DOHH2 (cell line): ENCODE data around the gene SSNA1.

ENCODE experiments used
- H3F3A ChIP-seq: fragments of 200-600 bp; sonication (generic), shearing (Covaris generic); 2 replicates; pipeline ENCODE4 v1.6.0; 2016; ENCODE audit warnings: antibody characterized with exemption, mild to moderate bottlenecking; ENCODE audit not compliant: control insufficient read depth, insufficient read depth
- H3K27ac ChIP-seq: fragments of 200-600 bp; sonication (generic); 2 replicates; pipeline ENCODE4 v1.5.1; 2014; ENCODE audit warnings: low read depth, mild to moderate bottlenecking, low read length, moderate library complexity
- H3K27me3 ChIP-seq: fragments of 200-600 bp; sonication (generic); 2 replicates; pipeline ENCODE4 v1.6.1; 2014; ENCODE audit warnings: mild to moderate bottlenecking, low read length, mixed read lengths; ENCODE audit not compliant: control insufficient read depth
- H3K36me3 ChIP-seq: fragments of 200-600 bp; sonication (generic); 2 replicates; pipeline ENCODE4 v1.6.1; 2014; ENCODE audit warnings: mild to moderate bottlenecking, low read length, moderate library complexity, mixed read lengths; ENCODE audit not compliant: control insufficient read depth
- H3K4me1 ChIP-seq: fragments of 200-600 bp; sonication (generic); 2 replicates; pipeline ENCODE4 v1.6.1; 2014; ENCODE audit warnings: mild to moderate bottlenecking, low read length, mixed read lengths; ENCODE audit not compliant: control insufficient read depth
- H3K4me2 ChIP-seq: fragments of 200-600 bp; sonication (generic); 2 replicates; pipeline ENCODE4 v1.6.0; 2014; ENCODE audit warnings: mild to moderate bottlenecking, low read length, moderate library complexity
- H3K4me3 ChIP-seq: fragments of 200-600 bp; sonication (generic); 2 replicates; pipeline ENCODE4 v1.5.1; 2014; ENCODE audit warnings: mild to moderate bottlenecking, low read length, mixed read lengths
- H3K79me2 ChIP-seq: fragments of 200-600 bp; sonication (generic); 2 replicates; pipeline ENCODE4 v1.6.1; 2014; ENCODE audit warnings: mild to moderate bottlenecking, low read length, mixed read lengths; ENCODE audit not compliant: control insufficient read depth
- H3K9me2 ChIP-seq: fragments of 200-600 bp; sonication (generic); replicated peaks from 2 replicates; pipeline ENCODE4 v1.6.1; 2014; ENCODE audit warnings: mild to moderate bottlenecking, low read length, mixed read lengths; ENCODE audit not compliant: control insufficient read depth
- H3K9me3 ChIP-seq: fragments of 200-600 bp; sonication (generic); 2 replicates; pipeline ENCODE4 v1.6.1; 2014; ENCODE audit warnings: antibody characterized with exemption, low read length, mixed read lengths; ENCODE audit not compliant: control insufficient read depth, insufficient read depth
- H4K20me1 ChIP-seq: fragments of 200-600 bp; sonication (generic); 2 replicates; pipeline ENCODE4 v1.6.0; 2014; ENCODE audit warnings: low read depth, mild to moderate bottlenecking, antibody characterized with exemption, low read length, moderate library complexity; ENCODE audit not compliant: control insufficient read depth, insufficient read depth
- CTCF ChIP-seq: fragments of 200-600 bp; sonication (generic); IDR thresholded peaks from one replicate; pipeline ENCODE4 v1.5.1; 2014; ENCODE audit warnings: antibody characterized with exemption, mild to moderate bottlenecking, low read depth, low read length; ENCODE audit not compliant: poor library complexity, severe bottlenecking
- EZH2phosphoT487 ChIP-seq: fragments of 200-600 bp; sonication (generic); IDR thresholded peaks from 2 replicates; pipeline ENCODE4 v1.6.1; 2017; ENCODE audit warnings: borderline replicate concordance, mild to moderate bottlenecking, antibody characterized with exemption, low read length, moderate library complexity, mixed read lengths

SSNA1 gene

DNA sequence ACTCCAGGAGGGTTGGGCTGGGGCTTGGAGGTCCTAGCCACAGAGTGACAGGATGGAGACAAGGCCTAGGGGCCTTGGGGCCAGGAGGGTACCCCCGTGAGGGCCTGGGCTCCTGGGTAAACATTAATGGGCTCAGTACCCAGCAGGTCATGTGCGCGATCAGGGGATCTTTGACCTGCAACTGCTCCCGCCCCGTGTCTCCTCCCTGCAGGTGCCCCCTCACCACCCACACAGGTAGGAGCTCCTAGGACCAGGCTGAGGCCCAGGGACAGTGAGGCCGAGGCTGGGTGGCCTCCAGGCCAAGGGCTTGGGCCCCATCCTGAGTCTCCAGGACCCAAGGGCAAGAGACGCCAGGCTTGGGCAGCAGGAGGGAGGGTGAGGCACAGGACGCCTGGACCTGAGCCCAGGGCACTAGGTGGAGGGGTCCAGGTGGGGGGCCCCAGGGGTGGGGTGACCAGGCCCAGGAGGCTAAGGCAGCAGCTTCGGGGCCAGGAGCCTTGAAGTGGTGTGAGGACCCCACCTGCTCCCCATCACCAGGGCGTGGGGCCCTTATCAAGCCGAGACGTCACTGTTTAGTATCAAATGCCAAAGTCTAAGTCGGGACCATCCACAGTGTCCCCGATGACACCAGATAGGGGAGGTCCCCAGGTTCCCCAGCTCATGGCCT, 42.4 kb downstream of the SSNA1 start, which contains the start of gene SLC34A3:
SLC34A3 (plus strand) TSS at position 197 of the 667 bp plus-strand sequence. CDS start 802 bp downstream, outside the sequence.
- TF ChIP-seq EZH2phosphoT487 (no peak), CTCF (no peak)
- Histone ChIP-seq H3K9me2 (no peaks in the 10 kb centered on the region), H3K4me1 (peaks cover 26% of the 10 kb centered on the region), H3K9me3 (no peaks in the 10 kb centered on the region), H3K79me2 (no peaks in the 10 kb centered on the region), H4K20me1 (no peaks in the 10 kb centered on the region), H3K4me3 (no peak within 1 kb of the TSS), H3K27me3 (peaks cover 13% of the 10 kb centered on the region), H3F3A (no peaks in the 10 kb centered on the region), H3K36me3 (no peaks in the 10 kb centered on the region), H3K27ac (no peak within 1 kb of the TSS), H3K4me2 (no peak within 1 kb of the TSS)

- Histone ChIP-seq H3K27me3 (peaks cover 13% of the 10 kb centered on the region), H3K4me2 (no peak overlapping the region), H3F3A (no peaks in the 10 kb centered on the region), H4K20me1 (no peaks in the 10 kb centered on the region), H3K27ac (no peak overlapping the region), H3K36me3 (no peaks in the 10 kb centered on the region), H3K79me2 (no peaks in the 10 kb centered on the region), H3K4me1 (peaks cover 33% of the 10 kb centered on the region), H3K9me2 (no peaks in the 10 kb centered on the region), H3K9me3 (no peaks in the 10 kb centered on the region), H3K4me3 (no peak overlapping the region)
- TF ChIP-seq CTCF (no peak), EZH2phosphoT487 (no peak)
Measured at GRCh38 chr9:137231372-137232039, 43.0 kb downstream of the SSNA1 start.

DNA sequence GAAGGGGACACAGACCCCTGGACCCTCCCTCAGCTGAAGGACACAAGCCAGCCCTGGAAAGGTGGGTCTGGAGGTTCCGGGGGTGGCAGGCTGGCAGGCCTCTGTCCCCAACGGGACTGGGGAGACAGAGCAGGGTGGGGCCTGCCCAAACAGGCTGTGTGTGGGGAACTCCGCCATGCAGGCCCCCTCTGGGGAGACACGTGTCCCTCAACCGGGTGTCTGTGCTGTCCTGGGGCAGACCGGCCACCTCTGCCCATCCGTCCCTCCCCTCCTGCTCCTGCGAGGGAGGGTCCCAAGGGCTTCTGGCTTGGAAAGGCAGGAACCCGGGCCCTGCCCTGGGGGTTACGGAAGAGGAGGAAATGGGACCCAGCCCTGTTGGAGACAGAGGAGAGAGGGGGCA, 43.6 kb downstream of the SSNA1 start:
- Histone ChIP-seq H3K27ac (no peak overlapping the region), H4K20me1 (no peaks in the 10 kb centered on the region), H3K4me3 (no peak overlapping the region), H3K27me3 (peaks cover 13% of the 10 kb centered on the region), H3K9me3 (no peaks in the 10 kb centered on the region), H3K36me3 (no peaks in the 10 kb centered on the region), H3K9me2 (no peaks in the 10 kb centered on the region), H3K4me1 (peaks cover 37% of the 10 kb centered on the region), H3K79me2 (peaks cover 3% of the 10 kb centered on the region), H3K4me2 (no peak overlapping the region), H3F3A (no peaks in the 10 kb centered on the region)
- no peak for TF ChIP-seq CTCF
- TF ChIP-seq EZH2phosphoT487 = no peak
